GM18502 (cell line): ENCODE data around the gene C9orf40.
A peak's percentile ranks its signal among the peaks of the same experiment; 100 is the strongest.

ENCODE experiments used
- ATAC-seq: cut with Tn5 transposase; IDR thresholded peaks from one replicate; pipeline ENCODE4 v1.9.1; 2021; ENCODE audit warnings: mild to moderate bottlenecking; ENCODE audit not compliant: unreplicated experiment, poor library complexity

The C9orf40 gene, protein sequence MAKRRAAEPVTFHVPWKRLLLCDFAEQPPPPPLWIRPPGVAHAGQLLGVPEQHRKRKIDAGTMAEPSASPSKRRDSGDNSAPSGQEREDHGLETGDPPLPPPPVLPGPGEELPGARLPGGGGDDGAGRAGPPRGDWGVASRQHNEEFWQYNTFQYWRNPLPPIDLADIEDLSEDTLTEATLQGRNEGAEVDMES

DNA sequence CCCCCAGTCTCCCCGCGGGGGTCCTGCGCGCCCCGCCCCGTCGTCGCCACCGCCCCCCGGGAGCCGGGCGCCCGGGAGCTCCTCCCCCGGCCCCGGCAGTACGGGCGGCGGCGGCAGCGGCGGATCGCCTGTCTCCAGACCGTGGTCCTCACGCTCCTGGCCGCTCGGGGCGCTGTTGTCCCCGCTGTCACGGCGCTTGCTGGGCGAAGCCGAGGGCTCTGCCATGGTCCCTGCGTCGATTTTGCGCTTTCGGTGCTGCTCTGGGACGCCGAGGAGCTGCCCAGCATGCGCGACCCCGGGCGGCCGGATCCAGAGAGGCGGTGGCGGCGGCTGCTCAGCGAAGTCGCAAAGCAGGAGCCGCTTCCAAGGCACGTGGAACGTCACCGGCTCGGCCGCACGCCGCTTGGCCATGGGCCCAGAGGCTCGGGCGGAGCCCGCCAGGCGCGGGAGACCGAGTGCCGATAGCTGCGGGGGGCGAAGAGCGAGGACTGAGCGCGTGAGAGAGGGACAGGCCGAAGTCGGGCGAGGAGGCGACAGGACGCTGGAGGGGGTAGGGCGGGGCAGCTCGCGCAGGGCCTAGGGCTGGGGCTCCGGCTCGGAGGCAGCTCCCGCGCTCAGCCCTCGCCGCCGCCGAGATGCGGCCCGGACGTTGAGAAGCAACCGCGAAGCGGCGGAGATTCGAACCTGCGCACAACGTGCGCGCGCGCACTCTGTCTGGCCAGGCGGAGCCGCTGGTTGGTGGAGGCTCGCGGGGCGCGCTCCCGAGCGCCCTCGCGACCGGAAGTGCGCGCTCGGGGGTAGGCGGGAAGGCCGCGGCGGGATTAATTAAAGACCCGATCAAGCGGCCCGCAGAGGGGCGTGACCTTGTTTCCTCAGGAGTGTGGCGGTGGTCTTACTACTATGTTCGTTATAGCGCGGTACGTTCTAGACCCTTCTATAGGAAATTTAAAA is at the start of gene C9orf40:
Gene C9orf40 (minus strand): TSS at position 712 of the 951 bp plus-strand sequence. CDS start 301 bp downstream, at position 411.
- peak; percentile 93 for ATAC-seq

- peak; percentile 87 for ATAC-seq
Measured at GRCh38 chr9:75001719-75002421, 49.2 kb upstream of the C9orf40 start.

DNA sequence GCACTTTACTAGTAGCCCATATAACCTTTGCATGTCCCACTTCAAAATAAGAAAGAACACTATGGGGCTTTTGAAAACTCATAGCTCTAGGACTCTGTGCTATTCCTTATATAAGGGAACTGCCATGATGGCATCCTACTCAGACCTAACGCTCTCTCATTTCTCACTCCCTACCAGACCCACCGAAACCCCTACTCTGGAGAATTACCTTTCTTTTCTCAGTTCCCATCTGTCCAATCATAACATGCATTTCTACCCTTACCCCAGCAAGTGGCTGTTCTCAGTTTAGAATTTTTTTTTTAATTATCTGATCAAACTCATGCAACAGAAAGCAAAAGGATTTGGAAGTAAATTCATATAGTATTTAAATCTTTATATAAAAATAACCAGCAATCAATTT is 48.1 kb upstream of the C9orf40 start:
- peak; percentile 85 for ATAC-seq

DNA sequence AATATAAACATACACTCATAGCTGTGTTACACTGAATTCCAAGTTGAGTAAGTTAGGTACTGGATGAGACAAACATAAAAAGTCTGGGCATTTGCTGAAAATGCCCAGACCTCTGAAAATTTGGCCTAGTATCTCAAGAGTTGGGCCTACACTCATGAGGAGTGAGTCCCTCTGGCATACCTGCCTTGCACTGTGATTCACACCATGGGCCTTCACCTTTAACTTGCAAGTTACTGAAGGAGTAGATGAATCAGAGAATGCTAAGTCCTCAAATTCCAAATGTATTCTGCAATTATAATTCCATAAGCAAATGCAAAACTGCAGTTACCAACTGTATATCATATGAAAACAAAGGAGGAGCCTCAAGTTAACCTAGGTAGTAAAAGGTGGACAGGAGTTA is 32.3 kb upstream of the C9orf40 start:
- ATAC-seq = no peak

DNA sequence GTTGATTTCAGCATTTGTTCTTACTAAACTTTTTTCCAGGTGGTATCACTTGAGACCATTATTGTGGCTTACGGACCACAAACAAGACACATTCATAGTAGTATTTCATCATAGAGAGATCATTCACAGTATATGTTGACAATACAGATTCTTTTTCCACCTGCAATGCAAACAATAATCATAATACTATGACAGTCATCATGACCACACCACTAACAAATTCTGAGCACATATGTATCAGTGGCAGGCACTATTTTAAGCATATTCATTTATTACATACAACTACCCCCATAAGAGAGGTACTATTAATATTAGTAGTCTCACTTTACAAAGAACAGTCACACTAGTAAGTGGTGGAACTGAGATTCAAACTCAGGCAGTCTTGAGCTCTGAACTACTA is 31.0 kb upstream of the C9orf40 start:
- ATAC-seq = no peak

GRCh38 chr9:74979844-74980243 is 27.1 kb upstream of the C9orf40 start:
- ATAC-seq = no peak

DNA sequence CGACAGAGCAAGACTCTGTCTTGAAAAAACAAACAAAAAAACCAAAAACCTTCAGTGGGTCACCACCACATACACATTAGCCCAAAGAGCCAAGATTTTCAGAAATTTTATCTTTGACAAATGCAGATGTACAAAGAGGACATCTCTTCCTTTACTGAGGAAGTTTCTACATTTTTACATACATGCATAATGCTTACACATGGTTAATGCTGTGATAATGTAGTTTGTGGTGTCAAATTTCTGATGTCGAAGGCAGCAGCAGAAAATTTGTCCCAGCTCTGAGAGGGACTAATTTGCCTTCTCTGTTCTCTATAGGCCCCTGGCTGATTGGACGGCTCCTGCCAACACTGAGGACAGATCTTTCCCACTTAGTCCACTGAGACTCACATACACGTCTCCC is 24.6 kb upstream of the C9orf40 start:
- no peak for ATAC-seq

DNA sequence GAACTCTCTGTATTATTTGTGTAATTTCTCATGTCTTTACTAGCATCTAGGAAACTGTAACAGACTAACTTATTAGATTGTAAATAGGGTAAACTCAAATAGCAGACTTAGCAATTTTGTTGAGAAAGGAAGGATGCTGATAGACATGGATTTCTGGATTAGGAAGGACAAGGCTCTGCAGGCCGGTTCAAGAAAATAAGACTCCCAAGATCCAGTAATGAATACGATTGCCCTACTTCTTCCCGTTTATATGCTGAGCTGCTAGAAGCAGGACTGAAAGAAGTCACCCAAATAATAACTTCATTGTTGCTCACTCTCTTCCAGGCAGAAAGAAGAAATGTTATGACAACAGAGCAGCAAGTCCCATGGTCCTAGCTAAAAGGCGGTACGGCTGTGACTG is 22.8 kb upstream of the C9orf40 start:
- ATAC-seq = no peak

GRCh38 chr9:74974558-74974957 is 21.8 kb upstream of the C9orf40 start:
- no peak for ATAC-seq

GRCh38 chr9:74973714-74974113 is 21.0 kb upstream of the C9orf40 start:
- ATAC-seq = no peak

GRCh38 chr9:74963056-74963455 is 10.3 kb upstream of the C9orf40 start:
- ATAC-seq = no peak

DNA sequence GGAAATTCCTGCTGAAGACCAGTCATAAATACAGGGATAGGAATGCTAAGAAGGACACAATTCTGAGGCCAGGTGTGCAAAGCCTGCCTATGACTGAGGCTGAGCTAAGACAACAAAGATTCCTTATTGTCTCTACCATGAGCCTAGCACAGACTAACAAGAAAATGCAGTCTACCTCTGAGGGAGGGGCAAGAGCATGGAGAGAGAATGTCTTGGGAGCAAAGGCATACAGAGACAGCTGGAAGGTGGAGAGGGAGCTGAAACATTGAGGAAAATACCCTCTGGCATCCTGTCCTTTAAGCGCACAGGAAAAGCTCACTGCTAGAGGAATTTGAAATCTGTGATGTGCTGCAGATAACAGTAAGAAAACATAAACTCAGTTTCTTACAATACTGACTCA is 8.8 kb upstream of the C9orf40 start:
- ATAC-seq = no peak

DNA sequence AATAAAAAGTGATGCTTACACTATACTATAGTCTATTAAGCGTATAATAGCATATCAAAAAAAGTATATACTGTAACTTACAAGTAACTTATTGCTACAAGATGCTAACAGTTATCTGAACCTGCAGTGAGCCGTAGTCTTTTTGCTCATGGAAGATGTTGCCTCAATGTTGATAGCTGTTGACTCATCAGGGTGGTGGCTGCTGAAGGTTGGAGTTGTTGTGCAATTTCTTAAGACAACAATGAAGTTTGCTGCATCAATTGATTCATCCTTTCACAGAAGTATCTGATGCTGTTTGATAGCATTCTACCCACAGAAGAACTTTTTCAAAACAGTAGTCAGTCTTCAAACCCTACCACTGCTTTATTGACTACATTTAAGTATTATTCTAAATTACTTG is 7.8 kb upstream of the C9orf40 start:
- ATAC-seq = no peak

GRCh38 chr9:74958587-74958986 is 5.9 kb upstream of the C9orf40 start:
- ATAC-seq = peak; percentile 42

- peak; percentile 3 for ATAC-seq
Measured at GRCh38 chr9:74953235-74953751, 581 bp upstream of the C9orf40 start.

- ATAC-seq = peak; percentile 39
Measured at GRCh38 chr9:74951725-74952151, 974 bp downstream of the C9orf40 start.

GRCh38 chr9:74951107-74951720 is 1.5 kb downstream of the C9orf40 start:
- no peak for ATAC-seq

DNA sequence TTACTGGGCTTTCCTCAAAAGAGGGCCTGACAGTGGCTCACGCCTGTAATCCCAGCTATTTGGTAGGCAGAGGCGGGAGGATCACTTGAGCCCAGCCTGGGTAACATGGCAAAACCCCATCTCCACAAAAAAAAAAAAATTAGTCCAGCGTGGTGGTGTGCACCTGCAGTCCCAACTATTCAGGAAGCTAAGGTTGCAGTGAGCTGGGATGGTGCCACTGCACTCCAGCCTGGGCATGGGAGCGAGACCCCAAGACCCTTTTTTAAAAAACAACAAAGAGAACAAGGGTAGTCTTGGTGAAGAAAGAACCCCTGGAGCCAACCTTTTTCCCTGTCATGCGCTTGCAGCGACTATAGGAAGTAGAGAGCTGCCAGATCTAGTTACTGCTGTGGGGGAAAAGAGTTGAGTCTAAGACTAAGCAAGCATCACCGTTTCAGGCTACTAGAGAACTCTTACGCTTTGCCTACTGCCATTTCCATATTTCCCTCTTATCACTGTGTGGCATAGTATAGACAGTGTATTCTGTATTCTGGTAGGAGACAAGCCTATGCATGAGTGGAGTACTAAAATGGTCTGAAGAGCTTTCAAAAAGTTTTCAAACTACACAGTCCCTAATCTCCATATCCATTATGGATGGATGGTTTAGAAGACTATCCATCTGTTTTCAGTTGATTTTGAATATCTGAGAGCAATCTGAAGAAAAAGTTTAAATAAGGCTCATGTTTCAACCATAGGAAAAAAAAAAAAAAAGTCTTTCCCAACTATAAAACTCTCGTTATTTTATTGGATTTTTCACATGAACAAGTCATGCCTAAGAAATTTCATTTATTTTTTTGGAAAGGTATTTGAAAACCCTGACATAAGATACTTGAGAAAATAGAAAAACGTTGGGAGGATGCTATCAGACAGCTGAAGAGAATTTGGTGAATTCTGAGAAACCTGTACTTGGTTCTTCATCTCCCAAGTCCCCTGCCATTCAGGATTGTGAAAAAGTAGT is 2.6 kb downstream of the C9orf40 start:
- no peak for ATAC-seq

GRCh38 chr9:74948937-74949336 is 3.8 kb downstream of the C9orf40 start:
- ATAC-seq = no peak
